Measurements from ENCODE around the gene SLC15A3. TPM values are rescaled to one million over a fixed set of nuclear protein-coding genes. Genes with fewer than 3 reads are reported as not detected.

The SLC15A3 gene
- total RNA-seq, 1 donor from 2014 or later = 66.3 TPM

GRCh38 chr11:60959431-60959830, 7.5 kb upstream of the SLC15A3 start:
- Histone ChIP-seq H3K27ac (ENCODE audit: low read depth, low read length) (no peak overlapping the region), H4K20me1 (ENCODE audit: insufficient read depth, low read length) (no peaks in the 10 kb centered on the region), H3K4me1 (ENCODE audit: insufficient read depth, low read length) (no peaks in the 10 kb centered on the region), H3K27me3 (ENCODE audit: insufficient read depth, low read length) (peaks cover 7% of the 10 kb centered on the region), H3K36me3 (ENCODE audit: insufficient read depth, low read length) (no peaks in the 10 kb centered on the region), H3K79me2 (ENCODE audit: insufficient read depth, low read length) (no peaks in the 10 kb centered on the region), H3K4me2 (ENCODE audit: low read length) (no peak overlapping the region), H3K4me3 (ENCODE audit: insufficient read depth, low read depth, low read length) (no peak overlapping the region), H3K9me3 (ENCODE audit: insufficient read depth, low read depth, low read length) (no peaks in the 10 kb centered on the region), H3K9ac (ENCODE audit: low read length) (no peak overlapping the region), H2AFZ (ENCODE audit: low read depth, low read length) (no peak overlapping the region)
- H3K27ac Mint-ChIP-seq (ENCODE audit: unreplicated experiment) = no peak overlapping the region
- peaks cover 41% of the 10 kb centered on the region for H3K27me3 Mint-ChIP-seq (ENCODE audit: low read depth, unreplicated experiment)
- H3K4me1 Mint-ChIP-seq (ENCODE audit: low read depth, unreplicated experiment) = no peaks in the 10 kb centered on the region
- DNase-seq (ENCODE audit: low read depth) (no peak), FAIRE-seq (no peak)
- no peak overlapping the region for H3K4me3 Mint-ChIP-seq (ENCODE audit: unreplicated experiment)
- peaks cover 2% of the 10 kb centered on the region for H3K36me3 Mint-ChIP-seq (ENCODE audit: low read depth, unreplicated experiment)
- H3K9me3 Mint-ChIP-seq (ENCODE audit: unreplicated experiment) = peaks cover 5% of the 10 kb centered on the region
- TF ChIP-seq EZH2 (IDR thresholded peaks at IDR 0.05; ENCODE audit: insufficient read depth, low read length) = no peak
- TF ChIP-seq CTCF (IDR thresholded peaks at IDR 0.05; ENCODE audit: insufficient read depth, low read depth, low read length) = no peak

- Histone ChIP-seq H2AFZ (ENCODE audit: low read depth, low read length) (no peak overlapping the region), H3K4me2 (ENCODE audit: low read length) (no peak overlapping the region), H3K9me3 (ENCODE audit: insufficient read depth, low read depth, low read length) (no peaks in the 10 kb centered on the region), H3K79me2 (ENCODE audit: insufficient read depth, low read length) (no peaks in the 10 kb centered on the region), H3K27me3 (ENCODE audit: insufficient read depth, low read length) (peaks cover 7% of the 10 kb centered on the region), H4K20me1 (ENCODE audit: insufficient read depth, low read length) (no peaks in the 10 kb centered on the region), H3K9ac (ENCODE audit: low read length) (no peak overlapping the region), H3K4me1 (ENCODE audit: insufficient read depth, low read length) (peaks cover 2% of the 10 kb centered on the region), H3K27ac (ENCODE audit: low read depth, low read length) (no peak overlapping the region), H3K4me3 (ENCODE audit: insufficient read depth, low read depth, low read length) (no peak overlapping the region), H3K36me3 (ENCODE audit: insufficient read depth, low read length) (no peaks in the 10 kb centered on the region)
- H3K27ac Mint-ChIP-seq (ENCODE audit: unreplicated experiment) = no peak overlapping the region
- no peak overlapping the region for H3K4me3 Mint-ChIP-seq (ENCODE audit: unreplicated experiment)
- H3K4me1 Mint-ChIP-seq (ENCODE audit: low read depth, unreplicated experiment) = peaks cover 4% of the 10 kb centered on the region
- DNase-seq (ENCODE audit: low read depth) = peak; percentile 15
- TF ChIP-seq EZH2 (IDR thresholded peaks at IDR 0.05; ENCODE audit: insufficient read depth, low read length) (no peak), CTCF (IDR thresholded peaks at IDR 0.05; ENCODE audit: insufficient read depth, low read depth, low read length) (no peak)
- H3K36me3 Mint-ChIP-seq (ENCODE audit: low read depth, unreplicated experiment) = peaks cover 2% of the 10 kb centered on the region
- H3K27me3 Mint-ChIP-seq (ENCODE audit: low read depth, unreplicated experiment) = peaks cover 44% of the 10 kb centered on the region
- FAIRE-seq = no peak
- peaks cover 6% of the 10 kb centered on the region for H3K9me3 Mint-ChIP-seq (ENCODE audit: unreplicated experiment)
Measured at GRCh38 chr11:60957188-60957587, 5.2 kb upstream of the SLC15A3 start.

- TF ChIP-seq CTCF (IDR thresholded peaks at IDR 0.05; ENCODE audit: insufficient read depth, low read depth, low read length) (no peak), EZH2 (IDR thresholded peaks at IDR 0.05; ENCODE audit: insufficient read depth, low read length) (no peak)
- no peak overlapping the region for H3K27ac ChIP-seq (ENCODE audit: low read depth, low read length)
- no peaks in the 10 kb centered on the region for H3K9me3 ChIP-seq (ENCODE audit: insufficient read depth, low read depth, low read length)
- DNase-seq (ENCODE audit: low read depth) (no peak), FAIRE-seq (no peak)
- H2AFZ ChIP-seq (ENCODE audit: low read depth, low read length) = no peak overlapping the region
- Mint-ChIP-seq H3K4me3 (ENCODE audit: unreplicated experiment) (no peak overlapping the region), H3K27me3 (ENCODE audit: low read depth, unreplicated experiment) (peaks cover 43% of the 10 kb centered on the region), H3K9me3 (ENCODE audit: unreplicated experiment) (peaks cover 6% of the 10 kb centered on the region), H3K4me1 (ENCODE audit: low read depth, unreplicated experiment) (peaks cover 4% of the 10 kb centered on the region), H3K27ac (ENCODE audit: unreplicated experiment) (no peak overlapping the region), H3K36me3 (ENCODE audit: low read depth, unreplicated experiment) (peaks cover 2% of the 10 kb centered on the region)
- peaks cover 4% of the 10 kb centered on the region for H3K27me3 ChIP-seq (ENCODE audit: insufficient read depth, low read length)
- H3K79me2 ChIP-seq (ENCODE audit: insufficient read depth, low read length) = no peaks in the 10 kb centered on the region
- no peaks in the 10 kb centered on the region for H3K36me3 ChIP-seq (ENCODE audit: insufficient read depth, low read length)
- H4K20me1 ChIP-seq (ENCODE audit: insufficient read depth, low read length) = no peaks in the 10 kb centered on the region
- H3K4me2 ChIP-seq (ENCODE audit: low read length) = no peak overlapping the region
- no peak overlapping the region for H3K4me3 ChIP-seq (ENCODE audit: insufficient read depth, low read depth, low read length)
- peaks cover 4% of the 10 kb centered on the region for H3K4me1 ChIP-seq (ENCODE audit: insufficient read depth, low read length)
- H3K9ac ChIP-seq (ENCODE audit: low read length) = no peak overlapping the region
Measured at GRCh38 chr11:60955571-60955970, 3.6 kb upstream of the SLC15A3 start.

All from astrocyte (in vitro differentiated cells and primary cell).